ENCODE results near the gene ABR.

ABR gene

DNA sequence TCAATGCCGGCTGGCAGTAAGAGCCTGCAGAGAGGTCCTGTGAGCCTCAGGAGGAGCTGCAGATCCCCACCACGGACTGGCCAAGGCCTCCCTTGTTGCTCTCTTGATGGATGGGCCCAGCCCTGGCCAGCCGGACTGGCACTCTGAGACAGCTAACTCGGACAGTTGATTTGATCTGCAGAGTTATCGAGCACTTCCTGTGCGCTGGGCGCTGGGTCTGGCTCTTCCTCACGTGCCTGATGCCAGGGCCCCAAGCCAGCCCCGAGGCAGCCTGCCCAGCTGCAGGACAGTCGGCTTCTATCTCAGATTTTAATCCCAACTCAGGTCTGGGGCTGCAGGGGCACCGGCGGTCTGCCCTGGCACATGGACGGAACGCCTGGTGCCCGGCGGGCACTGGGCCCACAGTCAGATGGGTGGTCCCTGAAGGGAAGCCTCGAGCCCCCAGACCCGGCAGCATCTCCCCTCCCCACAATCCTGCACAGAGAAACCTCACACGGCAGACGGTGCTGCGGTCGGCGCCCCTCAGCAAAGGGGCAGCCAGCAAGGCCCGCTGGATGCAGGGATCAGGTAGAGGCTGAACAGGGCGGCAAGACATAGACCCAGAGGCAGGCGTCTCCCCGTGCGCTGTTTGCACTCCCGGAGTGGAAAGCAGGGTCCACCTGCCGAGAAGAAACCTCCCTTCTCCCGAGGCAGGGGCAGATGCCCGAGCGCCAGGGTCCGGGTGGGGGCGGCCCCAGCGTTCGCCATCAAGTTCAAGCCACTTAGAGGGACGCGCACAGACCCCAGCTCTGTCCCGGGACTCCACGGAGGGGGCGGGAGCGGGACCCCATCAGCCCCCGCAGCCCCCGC, 148.9 kb downstream of the ABR start:
- no peak overlapping the region for H3K27ac ChIP-seq (ENCODE audit: low read length)
- no peak overlapping the region for H2AFZ ChIP-seq (ENCODE audit: low read depth, low read length)
- TF ChIP-seq EZH2 (IDR thresholded peaks at IDR 0.05; ENCODE audit: borderline replicate concordance, low read depth, low read length, severe bottlenecking), result no peak
- TF ChIP-seq, protein P1, sequence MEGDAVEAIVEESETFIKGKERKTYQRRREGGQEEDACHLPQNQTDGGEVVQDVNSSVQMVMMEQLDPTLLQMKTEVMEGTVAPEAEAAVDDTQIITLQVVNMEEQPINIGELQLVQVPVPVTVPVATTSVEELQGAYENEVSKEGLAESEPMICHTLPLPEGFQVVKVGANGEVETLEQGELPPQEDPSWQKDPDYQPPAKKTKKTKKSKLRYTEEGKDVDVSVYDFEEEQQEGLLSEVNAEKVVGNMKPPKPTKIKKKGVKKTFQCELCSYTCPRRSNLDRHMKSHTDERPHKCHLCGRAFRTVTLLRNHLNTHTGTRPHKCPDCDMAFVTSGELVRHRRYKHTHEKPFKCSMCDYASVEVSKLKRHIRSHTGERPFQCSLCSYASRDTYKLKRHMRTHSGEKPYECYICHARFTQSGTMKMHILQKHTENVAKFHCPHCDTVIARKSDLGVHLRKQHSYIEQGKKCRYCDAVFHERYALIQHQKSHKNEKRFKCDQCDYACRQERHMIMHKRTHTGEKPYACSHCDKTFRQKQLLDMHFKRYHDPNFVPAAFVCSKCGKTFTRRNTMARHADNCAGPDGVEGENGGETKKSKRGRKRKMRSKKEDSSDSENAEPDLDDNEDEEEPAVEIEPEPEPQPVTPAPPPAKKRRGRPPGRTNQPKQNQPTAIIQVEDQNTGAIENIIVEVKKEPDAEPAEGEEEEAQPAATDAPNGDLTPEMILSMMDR (IDR thresholded peaks at IDR 0.05; ENCODE audit: borderline replicate concordance, extremely low read depth, low read length, poor library complexity, severe bottlenecking), result no peak
- no peaks in the 10 kb centered on the region for H3K36me3 ChIP-seq (ENCODE audit: insufficient read depth, low read length)
- no peaks in the 10 kb centered on the region for H3K79me2 ChIP-seq (ENCODE audit: insufficient read depth, low read length)
- H3K9ac ChIP-seq (ENCODE audit: low read depth, low read length), result no peak overlapping the region
- H3K27me3 ChIP-seq (ENCODE audit: insufficient read depth, low read length, poor library complexity), result no peaks in the 10 kb centered on the region
- no peaks in the 10 kb centered on the region for H3K9me3 ChIP-seq (ENCODE audit: insufficient read depth, low read length, severe bottlenecking)
- no peak for DNase-seq
- H4K20me1 ChIP-seq (ENCODE audit: insufficient read depth, low read length), result peaks cover 12% of the 10 kb centered on the region
- no peak for ATAC-seq (ENCODE audit: insufficient read depth, low read depth)
- H3K4me3 ChIP-seq (ENCODE audit: low read depth in 1 of 2, low read length in 2 of 2), result no peak overlapping the region
- H3K4me1 ChIP-seq (ENCODE audit: insufficient read depth, low read length), result no peaks in the 10 kb centered on the region
- no peak overlapping the region for H3K4me2 ChIP-seq (ENCODE audit: insufficient read depth, low read length)

DNA sequence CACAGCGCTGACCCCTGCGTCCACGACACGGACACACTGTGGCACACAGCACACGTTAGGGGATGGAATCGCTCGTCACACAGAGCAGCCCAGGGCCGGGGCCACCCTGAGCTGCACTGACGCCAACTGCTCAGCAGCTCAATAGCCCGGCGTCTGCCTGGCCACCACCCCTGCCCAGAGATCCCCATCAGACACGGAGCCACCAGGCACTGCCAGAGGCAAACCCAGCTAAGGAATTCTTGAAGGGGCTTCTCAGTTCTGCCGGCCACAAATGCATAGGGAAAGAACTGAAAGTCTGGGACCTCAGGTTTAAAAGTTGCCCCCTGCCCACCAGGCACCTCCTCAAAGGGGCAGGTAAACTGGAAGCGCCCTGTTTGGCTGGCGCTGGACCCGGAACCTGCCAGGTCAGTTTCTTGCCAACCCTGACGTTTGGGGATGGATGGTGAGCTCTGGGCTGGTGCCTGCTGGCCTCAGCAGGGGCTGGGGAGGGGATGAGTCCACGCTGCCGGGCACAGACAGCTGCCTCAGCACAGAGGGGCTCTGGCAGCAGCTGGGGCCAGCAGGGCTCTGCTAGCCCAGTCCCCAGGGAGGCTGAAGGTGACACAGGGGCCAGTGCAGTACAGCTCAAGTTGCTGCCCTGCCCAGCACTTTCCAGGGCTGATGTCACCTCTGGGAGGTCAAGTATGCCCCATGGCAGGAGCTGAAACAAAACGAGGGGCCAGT, 149.7 kb downstream of the ABR start:
- no peak for DNase-seq
- no peak for TF ChIP-seq EZH2 (IDR thresholded peaks at IDR 0.05; ENCODE audit: borderline replicate concordance, low read depth, low read length, severe bottlenecking)
- TF ChIP-seq, protein P1 (IDR thresholded peaks at IDR 0.05; ENCODE audit: borderline replicate concordance, extremely low read depth, low read length, poor library complexity, severe bottlenecking), result no peak
- Histone ChIP-seq H3K4me1 (ENCODE audit: insufficient read depth, low read length) (no peaks in the 10 kb centered on the region), H3K27me3 (ENCODE audit: insufficient read depth, low read length, poor library complexity) (no peaks in the 10 kb centered on the region), H4K20me1 (ENCODE audit: insufficient read depth, low read length) (peaks cover 12% of the 10 kb centered on the region), H3K27ac (ENCODE audit: low read length) (no peak overlapping the region), H3K4me3 (ENCODE audit: low read depth in 1 of 2, low read length in 2 of 2) (no peak overlapping the region), H3K4me2 (ENCODE audit: insufficient read depth, low read length) (no peak overlapping the region), H3K79me2 (ENCODE audit: insufficient read depth, low read length) (no peaks in the 10 kb centered on the region), H3K9ac (ENCODE audit: low read depth, low read length) (no peak overlapping the region), H3K9me3 (ENCODE audit: insufficient read depth, low read length, severe bottlenecking) (no peaks in the 10 kb centered on the region), H3K36me3 (ENCODE audit: insufficient read depth, low read length) (no peaks in the 10 kb centered on the region), H2AFZ (ENCODE audit: low read depth, low read length) (no peak overlapping the region)
- ATAC-seq (ENCODE audit: insufficient read depth, low read depth), result no peak

DNA sequence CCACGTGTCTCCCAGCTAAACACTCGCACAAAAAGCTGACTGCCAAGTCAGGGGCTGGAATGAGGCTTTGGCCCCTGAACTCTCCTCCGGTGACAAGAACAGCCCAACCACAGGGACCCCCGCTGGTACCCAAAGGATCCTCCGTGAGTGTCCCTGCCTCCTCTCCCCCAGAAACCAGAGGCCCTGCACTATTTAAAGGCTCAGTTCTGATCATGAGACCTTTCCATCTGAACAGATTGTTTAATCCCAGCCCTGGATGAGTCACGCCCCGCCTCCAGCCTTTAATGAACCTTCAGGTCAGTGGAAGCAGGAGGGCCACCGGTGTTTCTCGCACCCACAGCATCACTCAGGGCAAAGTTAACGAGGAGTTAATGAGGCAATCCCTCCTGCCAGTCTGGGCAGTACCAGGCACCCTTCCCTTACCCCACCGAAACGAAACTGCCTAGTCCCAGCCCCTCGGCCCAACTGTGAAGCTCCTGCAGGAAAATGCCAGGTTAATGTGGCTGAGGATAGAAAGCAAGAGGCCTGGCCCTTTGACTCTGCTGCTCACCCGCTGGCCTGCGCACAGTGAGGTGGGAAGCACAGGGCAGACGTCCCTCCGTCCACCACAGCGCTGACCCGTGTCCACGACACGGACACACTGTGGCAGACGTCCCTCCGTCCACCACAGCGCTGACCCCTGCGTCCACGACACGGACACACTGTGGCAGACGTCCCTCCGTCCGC, 150.4 kb downstream of the ABR start:
- no peaks in the 10 kb centered on the region for H3K36me3 ChIP-seq (ENCODE audit: insufficient read depth, low read length)
- ATAC-seq (ENCODE audit: insufficient read depth, low read depth) (no peak), DNase-seq (no peak)
- no peak overlapping the region for H3K4me2 ChIP-seq (ENCODE audit: insufficient read depth, low read length)
- H2AFZ ChIP-seq (ENCODE audit: low read depth, low read length), result no peak overlapping the region
- peaks cover 9% of the 10 kb centered on the region for H4K20me1 ChIP-seq (ENCODE audit: insufficient read depth, low read length)
- no peaks in the 10 kb centered on the region for H3K9me3 ChIP-seq (ENCODE audit: insufficient read depth, low read length, severe bottlenecking)
- H3K9ac ChIP-seq (ENCODE audit: low read depth, low read length), result no peak overlapping the region
- TF ChIP-seq, protein P1 (IDR thresholded peaks at IDR 0.05; ENCODE audit: borderline replicate concordance, extremely low read depth, low read length, poor library complexity, severe bottlenecking), result no peak
- no peak for TF ChIP-seq EZH2 (IDR thresholded peaks at IDR 0.05; ENCODE audit: borderline replicate concordance, low read depth, low read length, severe bottlenecking)
- H3K27ac ChIP-seq (ENCODE audit: low read length), result no peak overlapping the region
- no peaks in the 10 kb centered on the region for H3K4me1 ChIP-seq (ENCODE audit: insufficient read depth, low read length)
- H3K79me2 ChIP-seq (ENCODE audit: insufficient read depth, low read length), result no peaks in the 10 kb centered on the region
- H3K4me3 ChIP-seq (ENCODE audit: low read depth in 1 of 2, low read length in 2 of 2), result no peak overlapping the region
- H3K27me3 ChIP-seq (ENCODE audit: insufficient read depth, low read length, poor library complexity), result no peaks in the 10 kb centered on the region

All from DND-41 (cell line).